Tibial nerve (tissue), 3 donors: ENCODE measurements around the gene GABBR2.

ENCODE experiments used
- CTCF ChIP-seq, 5 experiments: fragments of 200-600 bp in 3 of 5; fragments of 450-650 bp in 2 of 5; sonication (generic) in 3 of 5; IDR thresholded peaks; one replicate each; pipeline ENCODE4 v1.5.1; 2016 to 2019; ENCODE audit warnings: antibody characterized with exemption in 5 of 5, mild to moderate bottlenecking in 3 of 5, moderate library complexity in 2 of 5
- POLR2A ChIP-seq, 2 donors: fragments of 450-650 bp; IDR thresholded peaks; one replicate each; pipeline ENCODE4 v1.6.1; 2017; ENCODE audit warnings: antibody characterized with exemption in 2 of 2, mild to moderate bottlenecking in 2 of 2, moderate library complexity in 2 of 2

- no peak for TF ChIP-seq POLR2A (IDR thresholded peaks at IDR 0.05)
- no peak for TF ChIP-seq CTCF (IDR thresholded peaks at IDR 0.05)
These were observed 252.6 kb downstream of the GABBR2 start for GRCh38 chr9:98456156-98456613.
